Stimulated activated naive CD4-positive, alpha-beta T cell treated with Interleukin-2 at 50 U/mL for 16 hours (primary cell): ENCODE results near the gene PTPRU.

Experiments
- DNase-seq: peaks from one replicate; lab custom pipeline; 2025; lab: John Stamatoyannopoulos, UW

The PTPRU gene

GRCh38 chr1:29317063-29317915 lies 81.0 kb downstream of the PTPRU start:
- DNase-seq, result no peak

GRCh38 chr1:29317916-29318530 lies 81.7 kb downstream of the PTPRU start:
- no peak for DNase-seq

GRCh38 chr1:29318724-29319123 lies 82.4 kb downstream of the PTPRU start:
- no peak for DNase-seq

GRCh38 chr1:29319300-29320110 lies 83.2 kb downstream of the PTPRU start:
- no peak for DNase-seq

GRCh38 chr1:29320156-29320940 lies 84.0 kb downstream of the PTPRU start:
- DNase-seq, result no peak

GRCh38 chr1:29321176-29321575 lies 84.9 kb downstream of the PTPRU start:
- no peak for DNase-seq

- DNase-seq, result no peak
Observed at GRCh38 chr1:29322147-29322694, 85.9 kb downstream of the PTPRU start.

- no peak for DNase-seq
Observed at GRCh38 chr1:29322861-29323585, 86.7 kb downstream of the PTPRU start.

- DNase-seq, result no peak
Observed at GRCh38 chr1:29323636-29324035, 87.3 kb downstream of the PTPRU start.

- DNase-seq, result no peak
Observed at GRCh38 chr1:29324202-29324601, 87.9 kb downstream of the PTPRU start.

- DNase-seq, result no peak
Observed at GRCh38 chr1:29324771-29325351, 88.5 kb downstream of the PTPRU start.

- DNase-seq, result no peak
Observed at GRCh38 chr1:29325675-29326074, 89.4 kb downstream of the PTPRU start.

GRCh38 chr1:29326123-29326522 lies 89.8 kb downstream of the PTPRU start:
- DNase-seq, result no peak

- no peak for DNase-seq
Observed at GRCh38 chr1:29327223-29327935, 91.1 kb downstream of the PTPRU start.

GRCh38 chr1:29329022-29329775 lies 92.9 kb downstream of the PTPRU start:
- no peak for DNase-seq

GRCh38 chr1:29330089-29330488 lies 93.8 kb downstream of the PTPRU start:
- no peak for DNase-seq

GRCh38 chr1:29330856-29331255 lies 94.5 kb downstream of the PTPRU start:
- no peak for DNase-seq

GRCh38 chr1:29331309-29331708 lies 95.0 kb downstream of the PTPRU start:
- no peak for DNase-seq

GRCh38 chr1:29331729-29332128 lies 95.4 kb downstream of the PTPRU start:
- no peak for DNase-seq
